Activated gamma-delta T cell (primary cell): ENCODE data around the gene MPPED2.

Experiments
- DNase-seq: peaks from one replicate; lab custom pipeline; 2025; lab: John Stamatoyannopoulos, UW

The MPPED2 gene

DNA sequence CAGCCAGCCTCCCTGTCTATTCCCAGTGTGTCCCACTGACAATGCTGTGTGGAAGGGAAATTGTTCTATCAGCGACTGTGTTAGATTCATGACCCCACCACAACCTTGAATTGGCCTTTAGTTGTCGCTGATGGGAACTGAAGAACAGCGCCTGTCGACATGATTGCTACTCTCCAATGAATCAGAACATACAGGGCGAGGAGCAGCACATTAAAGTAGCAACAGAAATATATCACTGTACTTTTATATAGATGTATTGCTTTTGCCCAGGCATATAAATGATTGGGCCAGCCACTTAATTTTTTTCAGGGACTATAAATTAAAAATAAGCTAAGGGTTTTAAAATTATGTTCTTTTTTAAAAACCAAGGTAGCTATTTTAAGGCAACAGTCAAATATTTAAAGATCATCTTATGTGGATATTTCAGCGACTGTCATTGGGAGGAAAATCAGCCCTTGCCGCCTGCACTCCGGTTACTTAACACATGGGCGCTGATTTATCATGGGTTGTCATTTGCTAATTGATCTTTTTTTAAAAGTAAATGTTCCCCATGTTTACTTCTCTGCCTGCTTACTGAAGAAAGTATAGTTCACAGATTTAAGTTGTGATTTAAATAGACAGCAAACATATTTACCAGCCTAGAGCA is 221.2 kb downstream of the MPPED2 start:
- no peak for DNase-seq

DNA sequence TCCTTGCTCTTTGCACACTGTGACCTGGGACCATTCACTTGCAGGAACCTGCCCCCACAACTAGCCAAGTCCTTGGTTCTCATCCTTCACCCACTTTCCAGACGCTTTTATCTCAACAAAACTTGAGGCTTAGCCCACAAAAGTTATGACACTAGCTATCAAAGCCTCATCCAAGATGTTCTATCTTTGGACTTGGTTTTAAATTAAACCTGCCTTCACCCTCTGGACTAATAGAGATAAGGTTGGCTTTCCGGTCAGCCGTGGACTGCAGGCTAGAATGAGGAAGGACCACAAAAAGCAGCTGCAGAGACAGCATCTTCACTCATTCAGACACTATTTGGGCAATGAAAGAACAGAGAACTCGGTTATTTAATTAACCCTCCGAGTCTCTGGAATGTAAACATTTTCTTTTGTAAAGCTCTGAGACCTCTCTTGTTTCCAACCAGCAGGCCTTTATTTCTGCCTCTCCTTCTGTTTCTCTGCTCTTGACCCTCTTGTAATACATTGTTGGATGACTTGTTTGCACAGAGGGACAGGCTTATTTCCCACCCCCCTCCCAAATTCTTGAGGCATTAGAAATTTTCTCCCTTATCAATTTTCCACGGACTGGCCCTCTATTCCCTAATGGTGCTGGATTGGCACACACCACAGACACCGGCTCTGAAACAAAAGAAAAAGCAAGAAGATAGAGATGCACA is 221.9 kb downstream of the MPPED2 start:
- DNase-seq = no peak

DNA sequence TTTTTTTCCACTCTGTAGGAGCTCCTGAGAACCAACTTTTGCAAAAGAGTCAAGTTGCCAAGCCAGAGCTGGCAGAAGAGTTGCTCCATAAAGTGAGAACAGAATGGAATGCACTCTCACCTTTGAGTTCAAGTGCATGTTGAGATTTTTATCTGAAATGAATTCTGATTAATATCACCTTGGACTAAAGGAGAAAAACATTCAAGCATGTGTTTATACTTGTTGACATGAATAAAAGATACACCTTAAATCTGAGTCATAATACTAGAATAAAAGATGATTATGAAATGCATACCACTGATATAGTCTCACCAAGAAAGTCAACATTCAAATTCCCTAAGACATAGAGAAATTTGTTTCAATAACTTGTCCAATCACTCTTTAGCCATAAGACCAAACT is 225.4 kb downstream of the MPPED2 start:
- DNase-seq = no peak
